Measurements from ENCODE around the gene ITK. TPM values are rescaled to one million over a fixed set of nuclear protein-coding genes. Genes with fewer than 3 reads are reported as not detected.

The ITK gene
- total RNA-seq, 1 experiment from 2014 or later, result not detected

DNA sequence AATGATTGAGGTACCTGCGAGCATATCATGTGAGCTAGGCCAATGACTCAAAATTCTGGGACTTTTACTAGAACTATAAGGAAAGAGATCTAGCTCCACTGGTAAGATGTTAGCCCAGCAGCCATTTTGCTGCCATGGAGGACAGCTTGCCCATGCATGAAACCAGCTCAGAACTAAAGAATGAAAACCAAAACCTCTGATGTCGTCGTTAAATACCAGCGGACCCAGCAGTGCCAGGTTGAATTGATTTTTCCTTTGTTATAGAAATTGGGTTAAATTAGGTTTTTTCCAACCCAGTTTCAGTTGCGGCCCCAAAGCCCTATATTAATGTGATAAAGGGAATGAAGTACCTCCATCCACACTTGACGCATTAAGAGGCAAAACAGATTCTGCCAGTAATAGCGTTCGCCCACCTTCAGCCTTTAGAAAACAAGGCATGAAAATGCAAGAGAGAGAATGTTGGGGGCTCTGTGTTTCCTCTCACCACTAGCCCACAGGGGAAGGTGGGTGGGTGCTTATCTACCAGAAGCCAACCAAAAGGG lies 5.5 kb upstream of the ITK start:
- Histone ChIP-seq H3K4me3 (ENCODE audit: low read depth, low read length) (no peak overlapping the region), H3K4me1 (no peaks in the 10 kb centered on the region), H3K27me3 (replicated peaks; ENCODE audit: control insufficient read depth, insufficient read depth, low read length) (no peaks in the 10 kb centered on the region; the same call in 1 of the 2 replicates), H3K9me3 (no peaks in the 10 kb centered on the region), H3K36me3 (ENCODE audit: control insufficient read depth, insufficient read depth, low read length) (no peaks in the 10 kb centered on the region)
- Mint-ChIP-seq H3K4me3 (ENCODE audit: unreplicated experiment) (no peak overlapping the region), H3K9me3 (ENCODE audit: unreplicated experiment) (peaks cover 14% of the 10 kb centered on the region), H3K4me1 (ENCODE audit: low read depth, unreplicated experiment) (no peaks in the 10 kb centered on the region), H3K36me3 (ENCODE audit: insufficient read depth, unreplicated experiment) (no peaks in the 10 kb centered on the region), H3K27me3 (ENCODE audit: insufficient read depth, unreplicated experiment) (peaks cover 20% of the 10 kb centered on the region), H3K27ac (ENCODE audit: unreplicated experiment) (no peak overlapping the region)
- intact Hi-C loops (cut with micrococcal nuclease; ENCODE audit: unreplicated experiment), result no loop called here
- TF ChIP-seq, protein P1, sequence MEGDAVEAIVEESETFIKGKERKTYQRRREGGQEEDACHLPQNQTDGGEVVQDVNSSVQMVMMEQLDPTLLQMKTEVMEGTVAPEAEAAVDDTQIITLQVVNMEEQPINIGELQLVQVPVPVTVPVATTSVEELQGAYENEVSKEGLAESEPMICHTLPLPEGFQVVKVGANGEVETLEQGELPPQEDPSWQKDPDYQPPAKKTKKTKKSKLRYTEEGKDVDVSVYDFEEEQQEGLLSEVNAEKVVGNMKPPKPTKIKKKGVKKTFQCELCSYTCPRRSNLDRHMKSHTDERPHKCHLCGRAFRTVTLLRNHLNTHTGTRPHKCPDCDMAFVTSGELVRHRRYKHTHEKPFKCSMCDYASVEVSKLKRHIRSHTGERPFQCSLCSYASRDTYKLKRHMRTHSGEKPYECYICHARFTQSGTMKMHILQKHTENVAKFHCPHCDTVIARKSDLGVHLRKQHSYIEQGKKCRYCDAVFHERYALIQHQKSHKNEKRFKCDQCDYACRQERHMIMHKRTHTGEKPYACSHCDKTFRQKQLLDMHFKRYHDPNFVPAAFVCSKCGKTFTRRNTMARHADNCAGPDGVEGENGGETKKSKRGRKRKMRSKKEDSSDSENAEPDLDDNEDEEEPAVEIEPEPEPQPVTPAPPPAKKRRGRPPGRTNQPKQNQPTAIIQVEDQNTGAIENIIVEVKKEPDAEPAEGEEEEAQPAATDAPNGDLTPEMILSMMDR (IDR thresholded peaks at IDR 0.05; ENCODE audit: insufficient read depth in 1 of 2, low read depth in 1 of 2, low read length in 1 of 2, severe bottlenecking in 1 of 2, unreplicated experiment in 1 of 2), result no peak
- BruUV-seq (replicated peaks), result no TSS peak
- CTCF ChIA-PET, result no interaction called here
- POLR2A ChIA-PET, result no interaction called here
- no peak for DNase-seq

DNA sequence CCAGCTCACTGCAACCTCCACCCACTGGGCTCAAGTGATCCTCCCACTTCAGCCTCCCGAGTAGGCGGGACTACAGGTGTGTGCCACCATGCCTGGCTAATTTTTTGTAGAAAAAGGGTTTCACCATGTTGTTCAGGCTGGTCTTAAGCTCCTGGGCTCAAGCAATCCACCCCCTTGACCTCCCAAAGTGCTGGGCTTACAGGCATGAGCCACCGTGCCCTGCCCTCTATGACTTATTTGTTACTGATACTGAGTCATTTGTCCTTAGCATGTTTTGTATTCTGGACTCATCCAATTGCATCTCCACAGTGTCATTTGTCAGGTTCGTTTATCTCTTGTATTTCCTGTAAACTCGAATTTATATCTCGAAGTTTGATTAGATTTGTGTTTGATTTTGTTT lies 2.7 kb upstream of the ITK start:
- no peaks in the 10 kb centered on the region for H3K9me3 ChIP-seq
- peaks cover 28% of the 10 kb centered on the region for H3K27me3 Mint-ChIP-seq (ENCODE audit: insufficient read depth, unreplicated experiment)
- no peaks in the 10 kb centered on the region for H3K4me1 Mint-ChIP-seq (ENCODE audit: low read depth, unreplicated experiment)
- ChIA-PET POLR2A (no interaction called here), CTCF (interaction anchor here (0.6 kb wide), 1 partner anchor 11 kb away, joined by 3 read pairs; no protein-coding TSS in a partner anchor)
- no peak overlapping the region for H3K4me3 ChIP-seq (ENCODE audit: low read depth, low read length)
- no peaks in the 10 kb centered on the region for H3K36me3 ChIP-seq (ENCODE audit: control insufficient read depth, insufficient read depth, low read length)
- DNase-seq, result no peak
- no peaks in the 10 kb centered on the region for H3K36me3 Mint-ChIP-seq (ENCODE audit: insufficient read depth, unreplicated experiment)
- H3K4me1 ChIP-seq, result no peaks in the 10 kb centered on the region
- H3K4me3 Mint-ChIP-seq (ENCODE audit: unreplicated experiment), result no peak overlapping the region
- TF ChIP-seq, protein P1 (IDR thresholded peaks at IDR 0.05; ENCODE audit: insufficient read depth in 1 of 2, low read depth in 1 of 2, low read length in 1 of 2, severe bottlenecking in 1 of 2, unreplicated experiment in 1 of 2), result no peak
- H3K9me3 Mint-ChIP-seq (ENCODE audit: unreplicated experiment), result no peaks in the 10 kb centered on the region
- H3K27ac Mint-ChIP-seq (ENCODE audit: unreplicated experiment), result no peak overlapping the region
- H3K27me3 ChIP-seq (replicated peaks; ENCODE audit: control insufficient read depth, insufficient read depth, low read length), result no peaks in the 10 kb centered on the region; the same call in 1 of the 2 replicates
- BruUV-seq (replicated peaks), result no TSS peak
- intact Hi-C loops (cut with micrococcal nuclease; ENCODE audit: unreplicated experiment), result no loop called here

DNA sequence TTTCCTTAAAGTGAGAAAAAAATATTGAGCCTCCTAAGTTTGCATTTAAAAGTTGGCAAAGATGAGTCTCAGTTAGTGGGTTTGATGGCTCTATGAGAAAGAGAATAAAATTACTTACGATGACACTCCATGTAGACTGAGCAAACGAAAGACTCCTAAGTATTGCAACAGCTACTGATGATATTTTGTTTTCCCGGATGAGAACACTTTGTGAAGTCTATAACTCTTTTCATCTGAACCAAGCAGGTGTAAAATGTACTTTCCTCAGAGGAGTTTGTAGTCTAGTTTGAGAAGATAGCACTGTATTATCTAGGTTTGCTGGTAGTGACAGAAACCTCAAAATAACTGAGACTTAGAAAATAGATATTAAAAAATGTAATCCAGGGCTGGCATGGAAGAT lies 1.7 kb upstream of the ITK start:
- no peak overlapping the region for H3K27ac Mint-ChIP-seq (ENCODE audit: unreplicated experiment)
- no peak overlapping the region for H3K4me3 ChIP-seq (ENCODE audit: low read depth, low read length)
- POLR2A ChIA-PET, result no interaction called here
- H3K27me3 ChIP-seq (replicated peaks; ENCODE audit: control insufficient read depth, insufficient read depth, low read length), result no peaks in the 10 kb centered on the region; the same call in 1 of the 2 replicates
- no peaks in the 10 kb centered on the region for H3K9me3 Mint-ChIP-seq (ENCODE audit: unreplicated experiment)
- no peak overlapping the region for H3K4me3 Mint-ChIP-seq (ENCODE audit: unreplicated experiment)
- TF ChIP-seq, protein P1 (IDR thresholded peaks at IDR 0.05; ENCODE audit: insufficient read depth in 1 of 2, low read depth in 1 of 2, low read length in 1 of 2, severe bottlenecking in 1 of 2, unreplicated experiment in 1 of 2), result no peak
- no peak for DNase-seq
- H3K36me3 ChIP-seq (ENCODE audit: control insufficient read depth, insufficient read depth, low read length), result no peaks in the 10 kb centered on the region
- BruUV-seq (replicated peaks), result no TSS peak
- CTCF ChIA-PET, result no interaction called here
- intact Hi-C loops (cut with micrococcal nuclease; ENCODE audit: unreplicated experiment), result no loop called here
- no peaks in the 10 kb centered on the region; the same call in 1 of the 2 replicates for H3K9me3 ChIP-seq
- no peaks in the 10 kb centered on the region for H3K4me1 ChIP-seq
- H3K4me1 Mint-ChIP-seq (ENCODE audit: low read depth, unreplicated experiment), result no peaks in the 10 kb centered on the region
- H3K36me3 Mint-ChIP-seq (ENCODE audit: insufficient read depth, unreplicated experiment), result no peaks in the 10 kb centered on the region
- peaks cover 28% of the 10 kb centered on the region for H3K27me3 Mint-ChIP-seq (ENCODE audit: insufficient read depth, unreplicated experiment)
